NK-92 (cell line): Measurements from ENCODE around the gene SNRPA1.

Source experiments
- DNase-seq: peaks from one replicate; lab custom pipeline; 2025; ENCODE audit not compliant: unreplicated experiment; lab: John Stamatoyannopoulos, UW

SNRPA1 gene

GRCh38 chr15:101244036-101244781 is 50.8 kb downstream of the SNRPA1 start:
- DNase-seq, result no peak

- no peak for DNase-seq
Observed at GRCh38 chr15:101243420-101243819, 51.6 kb downstream of the SNRPA1 start.

- no peak for DNase-seq
Observed at GRCh38 chr15:101242999-101243336, 52.1 kb downstream of the SNRPA1 start.

GRCh38 chr15:101242160-101242998 is 52.7 kb downstream of the SNRPA1 start:
- peak; percentile 22 for DNase-seq

GRCh38 chr15:101240358-101240757 is 54.7 kb downstream of the SNRPA1 start:
- no peak for DNase-seq

- DNase-seq, result no peak
Observed at GRCh38 chr15:101239724-101240136, 55.3 kb downstream of the SNRPA1 start.

- no peak for DNase-seq
Observed at GRCh38 chr15:101237251-101237650, 57.8 kb downstream of the SNRPA1 start.

GRCh38 chr15:101233651-101234280 is 61.3 kb downstream of the SNRPA1 start:
- no peak for DNase-seq

GRCh38 chr15:101232677-101233076 is 62.4 kb downstream of the SNRPA1 start:
- DNase-seq, result no peak
